Endothelial cell of umbilical vein (primary cell): Measurements from ENCODE around the gene APLN. TPM values are rescaled to one million over a fixed set of nuclear protein-coding genes. Genes with fewer than 3 reads are reported as not detected.

ENCODE experiments used
- BruUV-seq: library from RNA; stranded (reverse); fragments of 400-500 nt; replicated peaks from 2 replicates; lab custom pipeline; 2021; lab: Mats Ljungman, UMichigan
- CTCF ChIA-PET: fragments of 300-600, 350-600 bp; sonication (Branson Sonifier 250); formaldehyde crosslinking; loops from one replicate; lab custom pipeline; 2021; ENCODE audit warnings: antibody characterized with exemption, inconsistent platforms; lab: Charles Lee
- POLR2A ChIA-PET: fragments of 300-600, 350-600 bp; sonication (Branson Sonifier 250); formaldehyde crosslinking; loops from one replicate; lab custom pipeline; 2021; ENCODE audit warnings: antibody characterized with exemption, inconsistent platforms; lab: Charles Lee
- DNase-seq: peaks from one replicate; pipeline ENCODE4 v3.0.0-alpha.2; 2011; ENCODE audit warnings: low read depth, low spot score
- FAIRE-seq: peaks from 2 replicates; lab custom pipeline; 2011; peaks lifted over from hg19 to GRCh38; lab: Jason Lieb, UNC
- H2AFZ ChIP-seq: 2 replicates; pipeline ENCODE4 v1.6.0; 2012; ENCODE audit warnings: low read depth, low read length, control low read depth, inconsistent platforms
- H3K27ac ChIP-seq: 2 replicates; pipeline ENCODE4 v1.5.1; 2011; ENCODE audit warnings: low read depth, mild to moderate bottlenecking, control low read depth, low read length, moderate library complexity; ENCODE audit not compliant: insufficient read depth
- H3K27me3 ChIP-seq, 2 experiments: 2 replicates each; pipeline versions ENCODE4 v1.6.0 to v1.6.1; 2011; ENCODE audit warnings: low read length in 2 of 2, mixed read lengths in 1 of 2; ENCODE audit not compliant: control insufficient read depth in 2 of 2, insufficient read depth in 2 of 2
- H3K36me3 ChIP-seq, 2 experiments: 2 replicates in 1 of 2; 3 replicates in 1 of 2; pipeline ENCODE4 v1.5.1; 2011; ENCODE audit warnings: low read length in 2 of 2, mild to moderate bottlenecking in 1 of 2, moderate library complexity in 1 of 2; ENCODE audit not compliant: control insufficient read depth in 2 of 2, insufficient read depth in 2 of 2; ENCODE audit errors: extremely low read depth in 1 of 2
- H3K4me1 ChIP-seq: 3 replicates; pipeline ENCODE4 v1.5.1; 2011; ENCODE audit warnings: mild to moderate bottlenecking, low read length; ENCODE audit not compliant: control insufficient read depth, insufficient read depth; ENCODE audit errors: extremely low read depth
- H3K4me2 ChIP-seq: 2 replicates; pipeline ENCODE4 v1.6.1; 2011; ENCODE audit warnings: low read length, control low read depth, mixed read lengths; ENCODE audit not compliant: insufficient read depth
- H3K4me3 ChIP-seq, 3 experiments: fragments of 200-600 bp in 1 of 3; sonication (generic), shearing (Covaris generic) in 1 of 3; replicated peaks in 1 of 3; 2 replicates each; pipeline ENCODE4 v1.5.1; 2011 to 2016; ENCODE audit warnings: control low read depth in 3 of 3, low read length in 3 of 3, mild to moderate bottlenecking in 2 of 3, inconsistent platforms in 1 of 3, low read depth in 1 of 3, moderate library complexity in 1 of 3; ENCODE audit not compliant: insufficient read depth in 1 of 3
- H3K79me2 ChIP-seq: 2 replicates; pipeline ENCODE4 v1.6.0; 2012; ENCODE audit warnings: low read length, inconsistent platforms; ENCODE audit not compliant: control insufficient read depth, insufficient read depth
- H3K9ac ChIP-seq: replicated peaks from 2 replicates; pipeline ENCODE3; 2011; ENCODE audit warnings: low read length, control low read depth; ENCODE audit not compliant: insufficient read depth; ENCODE audit errors: extremely low read depth
- H3K9me1 ChIP-seq: replicated peaks from 3 replicates; pipeline ENCODE4 v1.6.0; 2011; ENCODE audit warnings: mild to moderate bottlenecking, low read length; ENCODE audit not compliant: control insufficient read depth, insufficient read depth; ENCODE audit errors: extremely low read depth
- H3K9me3 ChIP-seq: replicated peaks from 2 replicates; pipeline ENCODE4 v1.5.1; 2012; ENCODE audit warnings: low read length, inconsistent platforms; ENCODE audit not compliant: control insufficient read depth, insufficient read depth
- H4K20me1 ChIP-seq: replicated peaks from 2 replicates; pipeline ENCODE3; 2011; ENCODE audit warnings: mild to moderate bottlenecking, low read length; ENCODE audit not compliant: control insufficient read depth, insufficient read depth; ENCODE audit errors: extremely low read depth
- EZH2 ChIP-seq: IDR thresholded peaks from 2 replicates; pipeline ENCODE4 v1.6.1; 2012; ENCODE audit warnings: borderline replicate concordance, low read depth, mild to moderate bottlenecking, moderate library complexity, low read length, inconsistent platforms; ENCODE audit not compliant: severe bottlenecking
- FOS ChIP-seq: IDR thresholded peaks from 2 replicates; pipeline ENCODE4 v1.6.1; 2011; ENCODE audit warnings: mild to moderate bottlenecking, low read length, moderate library complexity, borderline replicate concordance; ENCODE audit not compliant: insufficient read depth
- GATA2 ChIP-seq: IDR thresholded peaks from 2 replicates; pipeline ENCODE4 v1.7.0; 2011; ENCODE audit warnings: low read depth, mild to moderate bottlenecking, moderate library complexity, mixed read lengths, low read length; ENCODE audit not compliant: insufficient read length, insufficient read depth
- JUN ChIP-seq: IDR thresholded peaks from 2 replicates; pipeline ENCODE4 v1.6.1; 2011; ENCODE audit warnings: borderline replicate concordance, low read depth; ENCODE audit not compliant: insufficient read length, insufficient read depth
- MYC ChIP-seq: IDR thresholded peaks from one replicate; pipeline ENCODE4 v1.6.1; 2011; ENCODE audit warnings: mild to moderate bottlenecking, low read depth, low read length
- POLR2A ChIP-seq: IDR thresholded peaks from 2 replicates; pipeline ENCODE4 v1.6.1; 2012; ENCODE audit warnings: low read depth, mild to moderate bottlenecking, control low read depth, low read length
- POLR2AphosphoS5 ChIP-seq: IDR thresholded peaks from 2 replicates; pipeline ENCODE4 v1.6.1; 2012; ENCODE audit warnings: low read depth, mild to moderate bottlenecking, control low read depth, low read length, moderate library complexity; ENCODE audit not compliant: insufficient read depth
- dilution Hi-C: fragments of 300-500 bp; cut with MboI; formaldehyde crosslinking; loops from one replicate; pipeline ENCODE4 v1.15.0; 2019; ENCODE audit warnings: low sequenced_read_pairs; ENCODE audit not compliant: extremely low pct_ligation_motif_present
- intact Hi-C: fragments of 100-400 bp; cut with micrococcal nuclease; formaldehyde crosslinking; loops from one replicate; pipeline ENCODE4 v1.10.0; 2022
- polyA plus RNA-seq, 4 experiments: library from polyadenylated mRNA; depleted of rRNA in 3 of 4; stranded (reverse) in 3 of 4; unstranded in 1 of 4; fragments of >200 nt; gene quantifications; 2 replicates each; pipeline versions ENCODE4 v1.2.1 to v1.2.3, GENCODE V29; 2011 to 2012; ENCODE audit warnings: missing spikeins in 1 of 4
- total RNA-seq: library from RNA; stranded (reverse); gene quantifications from 2 replicates; pipeline ENCODE4 v1.2.3, GENCODE V29; 2021
- TF ChIP-seq, protein P1 (sequence below), 2 donors: IDR thresholded peaks; 1 replicate in 1 of 2; 2 replicates in 1 of 2; pipeline ENCODE4 v1.5.1; 2011; ENCODE audit warnings: low read length in 2 of 2, mild to moderate bottlenecking in 2 of 2, moderate library complexity in 2 of 2, control low read depth in 1 of 2, inconsistent platforms in 1 of 2, low read depth in 1 of 2; ENCODE audit not compliant: insufficient read depth in 1 of 2; ENCODE audit errors: extremely low read depth in 1 of 2
- TF ChIP-seq, protein P2 (sequence below): IDR thresholded peaks from 2 replicates; pipeline ENCODE4 v1.6.1; 2011; ENCODE audit not compliant: insufficient read depth, insufficient read length

The APLN gene
- total and polyA plus RNA-seq, 2 donors (not counting 3 experiments of a cell fraction or from before 2014, with no cell fraction given), result 230 to 466 TPM

DNA sequence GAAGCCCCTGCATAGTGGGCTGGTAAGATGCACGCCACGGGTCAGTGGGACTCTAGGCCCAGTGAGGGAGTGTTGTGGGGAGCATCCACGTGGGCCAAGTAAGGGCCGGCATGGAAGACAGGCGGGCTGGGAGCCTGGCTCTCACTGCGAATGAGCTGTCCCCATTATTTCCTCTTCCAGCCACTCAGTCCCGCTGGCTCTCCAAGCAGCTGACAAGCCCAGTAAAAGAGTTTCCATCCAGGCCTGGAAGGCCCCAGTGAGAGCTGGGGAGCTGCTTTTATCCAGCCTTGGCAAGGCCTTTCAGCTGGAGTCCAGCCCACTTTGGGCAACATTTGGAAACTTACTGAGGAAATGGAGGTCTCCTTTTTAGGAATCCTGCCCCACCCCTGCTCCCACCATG lies 24.9 kb downstream of the APLN start:
- DNase-seq (no peak), FAIRE-seq (no peak)
- no TSS peak for BruUV-seq
- Histone ChIP-seq H3K79me2 (no peaks in the 10 kb centered on the region), H4K20me1 (no peaks in the 10 kb centered on the region), H3K27me3 (no peaks in the 10 kb centered on the region), H3K36me3 (no peaks in the 10 kb centered on the region), H3K9me3 (no peaks in the 10 kb centered on the region), H3K9me1 (no peaks in the 10 kb centered on the region), H3K9ac (no peak overlapping the region), H3K4me3 (no peak overlapping the region), H3K27ac (no peak overlapping the region), H3K4me1 (no peaks in the 10 kb centered on the region), H2AFZ (no peak overlapping the region), H3K4me2 (no peak overlapping the region)
- intact Hi-C loops, result no loop called here
- ChIA-PET POLR2A (no interaction called here), CTCF (interaction anchor here (1.3 to 1.5 kb wide), 2 partner anchors 20 to 96 kb away, joined by 4 read pairs; no protein-coding TSS in a partner anchor)
- dilution Hi-C loops, result no loop called here
- TF ChIP-seq POLR2A, result no peak
- TF ChIP-seq, protein P1, sequence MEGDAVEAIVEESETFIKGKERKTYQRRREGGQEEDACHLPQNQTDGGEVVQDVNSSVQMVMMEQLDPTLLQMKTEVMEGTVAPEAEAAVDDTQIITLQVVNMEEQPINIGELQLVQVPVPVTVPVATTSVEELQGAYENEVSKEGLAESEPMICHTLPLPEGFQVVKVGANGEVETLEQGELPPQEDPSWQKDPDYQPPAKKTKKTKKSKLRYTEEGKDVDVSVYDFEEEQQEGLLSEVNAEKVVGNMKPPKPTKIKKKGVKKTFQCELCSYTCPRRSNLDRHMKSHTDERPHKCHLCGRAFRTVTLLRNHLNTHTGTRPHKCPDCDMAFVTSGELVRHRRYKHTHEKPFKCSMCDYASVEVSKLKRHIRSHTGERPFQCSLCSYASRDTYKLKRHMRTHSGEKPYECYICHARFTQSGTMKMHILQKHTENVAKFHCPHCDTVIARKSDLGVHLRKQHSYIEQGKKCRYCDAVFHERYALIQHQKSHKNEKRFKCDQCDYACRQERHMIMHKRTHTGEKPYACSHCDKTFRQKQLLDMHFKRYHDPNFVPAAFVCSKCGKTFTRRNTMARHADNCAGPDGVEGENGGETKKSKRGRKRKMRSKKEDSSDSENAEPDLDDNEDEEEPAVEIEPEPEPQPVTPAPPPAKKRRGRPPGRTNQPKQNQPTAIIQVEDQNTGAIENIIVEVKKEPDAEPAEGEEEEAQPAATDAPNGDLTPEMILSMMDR (IDR thresholded peaks at IDR 0.05; ENCODE audit: extremely low read depth in 1 of 2, insufficient read depth in 1 of 2, low read depth in 1 of 2, low read length in 2 of 2), result no peak
- no peak for TF ChIP-seq GATA2
- no peak for TF ChIP-seq FOS
- no peak for TF ChIP-seq MYC
- TF ChIP-seq EZH2, result no peak

DNA sequence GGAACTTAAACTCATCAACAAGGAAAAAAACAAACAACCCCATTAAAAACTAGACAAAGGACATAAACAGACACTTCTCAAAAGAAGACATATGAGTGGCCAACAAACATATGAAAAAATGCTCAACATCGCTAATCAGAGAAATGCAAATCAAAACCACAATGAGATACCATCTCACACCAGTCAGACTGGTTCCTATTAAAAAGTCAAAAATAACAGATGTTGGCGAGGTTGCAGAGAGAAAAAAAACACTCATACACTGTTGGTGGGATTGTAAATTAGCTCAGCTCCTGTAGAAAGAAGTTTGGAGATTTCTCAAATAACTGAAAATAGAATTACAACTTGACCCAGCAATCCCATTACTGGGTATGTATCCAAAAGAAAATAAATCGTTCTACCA lies 28.7 kb downstream of the APLN start:
- Histone ChIP-seq H3K27ac (no peak overlapping the region), H3K9me3 (no peaks in the 10 kb centered on the region), H3K9ac (no peak overlapping the region), H3K9me1 (no peaks in the 10 kb centered on the region), H3K27me3 (no peaks in the 10 kb centered on the region), H3K4me3 (no peak overlapping the region), H3K36me3 (no peaks in the 10 kb centered on the region), H3K4me1 (peaks cover 18% of the 10 kb centered on the region), H2AFZ (no peak overlapping the region), H3K4me2 (no peak overlapping the region), H3K79me2 (no peaks in the 10 kb centered on the region), H4K20me1 (no peaks in the 10 kb centered on the region)
- no peak for TF ChIP-seq EZH2
- TF ChIP-seq, protein P1 (IDR thresholded peaks at IDR 0.05; ENCODE audit: extremely low read depth in 1 of 2, insufficient read depth in 1 of 2, low read depth in 1 of 2, low read length in 2 of 2), result no peak
- TF ChIP-seq GATA2, result no peak
- no peak for TF ChIP-seq JUN
- no peak for TF ChIP-seq FOS
- TF ChIP-seq POLR2AphosphoS5, result no peak
- no peak for TF ChIP-seq MYC
- TF ChIP-seq POLR2A, result no peak
- TF ChIP-seq, protein P2, sequence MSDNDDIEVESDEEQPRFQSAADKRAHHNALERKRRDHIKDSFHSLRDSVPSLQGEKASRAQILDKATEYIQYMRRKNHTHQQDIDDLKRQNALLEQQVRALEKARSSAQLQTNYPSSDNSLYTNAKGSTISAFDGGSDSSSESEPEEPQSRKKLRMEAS, result no peak
- intact Hi-C loops (no loop called here), dilution Hi-C loops (no loop called here)
- POLR2A ChIA-PET, result no interaction called here
- FAIRE-seq, result no peak
- CTCF ChIA-PET, result interaction anchor here (3.3 kb wide), 1 partner anchor 11 kb away, joined by 16 read pairs; no protein-coding TSS in a partner anchor
- no TSS peak for BruUV-seq
- no peak for DNase-seq
